A549 (cell line): ENCODE data around the gene FBXO3. TPM values are rescaled to one million over a fixed set of nuclear protein-coding genes. Genes with fewer than 3 reads are reported as not detected.

Experiments used
- ATAC-seq, 2 experiments: fragments of 200-7000 bp in 1 of 2; fragments of >200 bp in 1 of 2; cut with Nextera tagmentation in 1 of 2; cut with Tn5 transposase in 1 of 2; 3 replicates each; pipeline versions ENCODE4 v1.8.0 to v1.9.1; 2018 to 2020; ENCODE audit warnings: mild to moderate bottlenecking in 1 of 2, moderate library complexity in 1 of 2
- CTCF ChIA-PET: fragments of 300-600 bp; sonication (Branson Sonifier 250); formaldehyde crosslinking; extraction: SDS; loops from one replicate; lab custom pipeline; 2021; ENCODE audit warnings: antibody characterized with exemption, inconsistent platforms; lab: Yijun Ruan, JAX
- POLR2A ChIA-PET: fragments of 350-600 bp; formaldehyde crosslinking; extraction: SDS; loops from one replicate; lab custom pipeline; 2021; ENCODE audit warnings: antibody characterized with exemption, inconsistent platforms; lab: Yijun Ruan, JAX
- DNase-seq, 2 experiments: peaks; one replicate each; pipeline versions ENCODE4 v3.0.0 to v3.0.0-alpha.2; 2011 to 2016; ENCODE audit warnings: low read depth in 1 of 2, low spot score in 1 of 2
- FAIRE-seq: peaks from 2 replicates; lab custom pipeline; 2011; peaks lifted over from hg19 to GRCh38; lab: Jason Lieb, UNC
- H3K27ac ChIP-seq, 2 experiments: fragments of >200 bp; sonication (Bioruptor Twin); formaldehyde crosslinking; 3 replicates each; pipeline ENCODE4 v1.5.1; 2016 to 2017
- H3K4me1 ChIP-seq: fragments of >200 bp; sonication (Bioruptor Twin); formaldehyde crosslinking; 3 replicates; pipeline ENCODE4 v1.6.1; 2016
- H3K4me2 ChIP-seq: fragments of >200 bp; sonication (Bioruptor Twin); formaldehyde crosslinking; 3 replicates; pipeline ENCODE4 v1.6.1; 2016
- H3K4me3 ChIP-seq: fragments of >200 bp; sonication (Bioruptor Twin); formaldehyde crosslinking; 3 replicates; pipeline ENCODE4 v1.5.1; 2016
- H3K9me3 ChIP-seq: fragments of >200 bp; sonication (Bioruptor Twin); formaldehyde crosslinking; 3 replicates; pipeline ENCODE4 v1.6.1; 2016
- CEBPB ChIP-seq, 2 experiments: fragments of >200 bp in 1 of 2; sonication (Bioruptor Twin) in 1 of 2; formaldehyde crosslinking in 1 of 2; IDR thresholded peaks; 2 replicates each; pipeline ENCODE4 v1.6.1; 2012 to 2016
- CHD2 ChIP-seq: fragments of 150-350 bp; IDR thresholded peaks from 2 replicates; pipeline ENCODE4 v1.6.1; 2014; ENCODE audit warnings: low read length; ENCODE audit not compliant: partially characterized antibody
- CHD4 ChIP-seq: fragments of 200-600 bp; sonication (generic); IDR thresholded peaks from 2 replicates; pipeline ENCODE4 v1.6.1; 2016; ENCODE audit warnings: antibody characterized with exemption, mild to moderate bottlenecking, borderline replicate concordance
- EHF ChIP-seq: fragments of 250-450 bp; sonication (Bioruptor Pico); IDR thresholded peaks from 2 replicates; pipeline ENCODE4 v1.5.0; 2020; ENCODE audit warnings: mild to moderate bottlenecking
- FOSL2 ChIP-seq, 2 experiments: fragments of 450-650 bp in 1 of 2; fragments of >200 bp in 1 of 2; sonication (Bioruptor Twin) in 1 of 2; formaldehyde crosslinking; IDR thresholded peaks; 2 replicates each; pipeline versions ENCODE4 v1.5.0 to v1.6.1; 2016 to 2020; ENCODE audit warnings: mild to moderate bottlenecking in 1 of 2, moderate library complexity in 1 of 2
- FOXS1 ChIP-seq: fragments of 250-450 bp; sonication (Bioruptor Pico); IDR thresholded peaks from 2 replicates; pipeline ENCODE4 v1.5.0; 2020; ENCODE audit warnings: mild to moderate bottlenecking, moderate library complexity
- GATA3 ChIP-seq: IDR thresholded peaks from 2 replicates; pipeline ENCODE4 v1.6.1; 2012; ENCODE audit warnings: borderline replicate concordance
- HOXB13 ChIP-seq: fragments of 250-450 bp; sonication (Bioruptor Pico); IDR thresholded peaks from 2 replicates; pipeline ENCODE4 v1.5.0; 2020; ENCODE audit warnings: low read depth, mild to moderate bottlenecking, moderate library complexity
- HOXB5 ChIP-seq: fragments of 250-450 bp; sonication (Bioruptor Pico); IDR thresholded peaks from 2 replicates; pipeline ENCODE4 v1.5.0; 2020; ENCODE audit warnings: mild to moderate bottlenecking, moderate library complexity
- JUN ChIP-seq, 2 experiments: fragments of >200 bp; sonication (Bioruptor Twin); formaldehyde crosslinking; IDR thresholded peaks; 2 replicates in 1 of 2; 3 replicates in 1 of 2; pipeline ENCODE4 v1.6.1; 2016 to 2017
- JUNB ChIP-seq: fragments of >200 bp; sonication (Bioruptor Twin); formaldehyde crosslinking; IDR thresholded peaks from 2 replicates; pipeline ENCODE4 v1.6.1; 2016
- KDM5A ChIP-seq: fragments of 200-600 bp; sonication (generic); IDR thresholded peaks from 2 replicates; pipeline ENCODE4 v1.6.1; 2016; ENCODE audit warnings: antibody characterized with exemption, mild to moderate bottlenecking
- NFE2L2 ChIP-seq: fragments of 150-350 bp; conservative IDR thresholded peaks from 2 replicates; pipeline ENCODE4 v1.6.1; 2014; ENCODE audit warnings: low read length
- NPAS2 ChIP-seq: fragments of 250-450 bp; sonication (Bioruptor Pico); IDR thresholded peaks from 2 replicates; pipeline ENCODE4 v1.8.0; 2022; ENCODE audit warnings: mild to moderate bottlenecking, moderate library complexity, borderline replicate concordance
- POLR2A ChIP-seq: IDR thresholded peaks from 2 replicates; pipeline ENCODE4 v1.6.1; 2012; ENCODE audit warnings: mild to moderate bottlenecking, low read length
- RAD21 ChIP-seq, 2 experiments: fragments of >200 bp in 1 of 2; sonication (Bioruptor Twin) in 1 of 2; formaldehyde crosslinking in 1 of 2; IDR thresholded peaks in 1 of 2; conservative IDR thresholded peaks in 1 of 2; 2 replicates in 1 of 2; 3 replicates in 1 of 2; pipeline ENCODE4 v1.6.1; 2012 to 2018; ENCODE audit warnings: inconsistent platforms in 1 of 2
- RFX5 ChIP-seq: fragments of 450-650 bp; IDR thresholded peaks from 2 replicates; pipeline ENCODE4 v1.7.1; 2014; ENCODE audit warnings: antibody characterized with exemption, mild to moderate bottlenecking, moderate library complexity
- SMC3 ChIP-seq: fragments of >200 bp; sonication (Bioruptor Twin); formaldehyde crosslinking; IDR thresholded peaks from 3 replicates; pipeline ENCODE4 v1.6.1; 2018; ENCODE audit warnings: inconsistent platforms
- WGBS: methylation state at CpG from one replicate; pipeline ENCODE4 v1.1.6; 2017; ENCODE audit errors: missing lambda C conversion rate; 5-methylcytosine and 5-hydroxymethylcytosine counted together
- polyA plus RNA-seq, 4 experiments: library from polyadenylated mRNA; depleted of rRNA in 3 of 4; stranded (reverse); fragments of >200 nt; fragmentation: RNase III in 1 of 4; extraction: RNeasy Plus Mini Kit Qiagen cat#74134 plus additional on column Dnase treatment in 1 of 4; gene quantifications; 2 replicates in 3 of 4; 3 replicates in 1 of 4; pipeline ENCODE4 v1.2.3, GENCODE V29; 2011 to 2017
- TF ChIP-seq, protein P1 (sequence below): fragments of 450-650 bp; IDR thresholded peaks from 2 replicates; pipeline ENCODE4 v1.6.1; 2014; ENCODE audit warnings: antibody characterized with exemption
- TF ChIP-seq, protein P2 (sequence below): fragments of >200 bp; sonication (Bioruptor Twin); formaldehyde crosslinking; IDR thresholded peaks from 3 replicates; pipeline ENCODE4 v1.6.1; 2016
- TF ChIP-seq, protein P3 (sequence below): fragments of 250-450 bp; sonication (Bioruptor Pico); IDR thresholded peaks from 2 replicates; pipeline ENCODE4 v1.5.0; 2020; ENCODE audit warnings: low read depth, mild to moderate bottlenecking, moderate library complexity
- TF ChIP-seq, protein P4 (sequence below): IDR thresholded peaks from 2 replicates; pipeline ENCODE4 v1.6.1; 2012

FBXO3 gene
- polyA plus RNA-seq, 2 of the 4 experiments (the other 2 are of a cell fraction), result 22.5 to 42.6 TPM

DNA sequence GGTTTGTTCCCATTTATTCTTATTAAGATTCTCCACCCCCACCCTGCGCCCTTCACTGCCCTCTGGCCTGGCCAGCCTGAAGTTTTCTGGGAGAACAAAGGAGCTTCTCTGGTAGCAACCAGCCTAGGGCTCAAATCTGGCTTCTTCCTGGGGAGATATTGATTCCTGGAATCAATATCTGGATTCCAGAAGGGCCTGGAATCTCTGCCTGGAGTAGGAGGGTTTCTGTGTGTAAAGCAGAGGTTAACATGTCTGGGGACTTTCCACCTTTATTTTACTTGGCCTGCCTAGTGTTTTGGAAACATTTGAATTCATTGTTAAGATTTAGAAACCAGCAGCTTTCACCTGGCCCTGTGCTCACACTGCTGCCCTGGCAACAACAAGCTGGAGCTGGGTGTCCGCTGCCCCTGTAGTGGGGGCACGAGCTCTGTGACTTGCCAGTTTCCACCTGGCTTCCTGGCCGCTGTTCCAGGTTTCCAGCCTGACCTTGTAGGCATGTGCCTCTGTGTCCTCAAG lies 79.2 kb downstream of the FBXO3 start:
- Histone ChIP-seq H3K27ac (peak overlapping the region; percentile 94 to 96; a peak in 5 of 6 replicates), H3K9me3 (no peaks in the 10 kb centered on the region), H3K4me3 (no peak overlapping the region), H3K4me1 (peaks cover 55% of the 10 kb centered on the region), H3K4me2 (no peak overlapping the region)
- ChIA-PET POLR2A (interaction anchor here (0.6 to 1.5 kb wide), 2 partner anchors 41 to 152 kb away, joined by 4 to 8 read pairs; partner anchors contain the start of gene CD59), CTCF (interaction anchor here (0.8 to 3.2 kb wide), 8 partner anchors 9 to 332 kb away, joined by 3 to 16 read pairs (median 3); no protein-coding TSS in a partner anchor)
- TF ChIP-seq HOXB13 (CRISPR knock-in tag) (no peak), FOXS1 (CRISPR knock-in tag) (no peak), NFE2L2 (no peak), SMC3 (no peak), JUN (IDR thresholded peaks at IDR 0.05) (no peak), NPAS2 (CRISPR knock-in tag) (no peak), RFX5 (no peak), CHD4 (no peak)
- DNase-seq (no peak), FAIRE-seq (no peak), ATAC-seq (no peak)
- 93% methylated on average over 4 of the region's 4 CpGs for WGBS

DNA sequence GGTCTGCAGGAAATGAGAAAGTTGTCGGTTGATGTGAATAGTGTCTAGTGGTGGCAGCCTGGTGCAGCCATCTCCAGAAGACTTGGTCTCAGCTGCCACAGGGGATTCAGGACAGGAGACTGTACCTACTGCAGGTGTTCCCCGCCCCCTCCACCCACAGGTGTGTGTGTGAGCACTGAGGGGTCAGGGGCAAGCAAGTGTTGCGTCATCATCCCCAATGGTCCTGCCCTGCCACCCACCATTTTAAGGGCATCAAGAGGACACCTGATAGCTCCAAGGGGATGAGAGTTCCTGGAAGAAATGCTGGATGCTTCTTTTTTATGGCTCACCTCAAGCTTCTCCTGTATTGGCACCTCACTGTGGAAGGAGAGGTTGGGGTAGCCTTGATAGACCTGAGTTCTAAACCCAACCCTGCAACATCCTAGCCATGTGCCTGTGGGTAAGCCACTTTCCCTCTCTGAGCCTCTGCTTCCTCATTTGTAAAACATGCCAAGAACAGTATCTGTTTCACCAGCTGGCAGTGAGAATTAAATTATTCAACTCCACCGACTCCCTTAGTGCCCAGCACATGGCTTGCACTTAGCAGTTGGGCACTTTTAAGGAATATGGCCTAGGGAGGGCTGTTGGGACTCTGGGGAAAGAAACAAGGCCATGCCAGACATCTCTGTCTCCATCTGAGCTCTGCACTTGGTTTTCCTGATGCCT lies 79.8 kb downstream of the FBXO3 start:
- 90% methylated on average over 4 of the region's 4 CpGs for WGBS

DNA sequence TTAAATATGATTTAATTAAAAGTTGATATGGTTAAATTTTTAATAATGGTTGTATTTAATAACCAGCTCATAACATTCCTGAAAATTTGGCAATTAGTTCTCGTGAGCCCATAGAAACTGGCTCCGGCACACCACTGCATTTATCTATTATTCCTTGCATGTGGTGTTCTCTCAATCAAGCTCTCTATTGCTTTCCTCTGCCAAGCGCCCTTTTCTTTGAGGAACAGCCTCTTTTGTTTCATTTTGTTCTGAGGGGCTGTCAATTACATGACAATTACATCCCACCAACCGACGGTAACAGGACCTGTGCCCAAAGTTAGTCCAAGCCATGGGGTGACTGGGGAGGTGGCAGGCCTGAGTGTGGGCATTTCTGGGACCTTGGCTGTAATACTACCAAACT lies 81.8 kb downstream of the FBXO3 start:
- 48% methylated on average over 5 of the region's 5 CpGs for WGBS
- H3K4me3 ChIP-seq, result no peak overlapping the region
- ChIA-PET CTCF (interaction anchor here (0.7 to 12.6 kb wide), 8 partner anchors 8 to 329 kb away, joined by 3 to 216 read pairs (median 7); partner anchors contain the start of genes C11orf91 and CD59), POLR2A (interaction anchor here (1.2 to 4.6 kb wide), 6 partner anchors 9 to 531 kb away, joined by 4 to 74 read pairs (median 14); partner anchors contain the start of genes C11orf91, CD59 and CSTF3)
- DNase-seq (no peak), ATAC-seq (no peak), FAIRE-seq (no peak)
- TF ChIP-seq POLR2A (no peak), JUNB (peak; percentile 0; the same call in 1 of the 2 replicates)
- peaks cover 69% of the 10 kb centered on the region for H3K4me1 ChIP-seq
- H3K9me3 ChIP-seq, result peaks cover under 1% of the 10 kb centered on the region; the same call in 1 of the 3 replicates
- peak overlapping the region; percentile 94 to 96 for H3K27ac ChIP-seq
- peak overlapping the region; percentile 72 for H3K4me2 ChIP-seq

More for the DNA sequence above, 79.8 kb downstream of the FBXO3 start:
- DNase-seq (no peak), ATAC-seq (no peak), FAIRE-seq (no peak)
- peak overlapping the region; percentile 94 to 96; a peak in 5 of 6 replicates for H3K27ac ChIP-seq
- ChIA-PET POLR2A (no interaction called here), CTCF (interaction anchor here (0.9 to 3.2 kb wide), 6 partner anchors 9 to 332 kb away, joined by 3 to 16 read pairs (median 4); no protein-coding TSS in a partner anchor)
- no peaks in the 10 kb centered on the region for H3K9me3 ChIP-seq
- no peak overlapping the region for H3K4me2 ChIP-seq
- TF ChIP-seq CEBPB (IDR thresholded peaks at IDR 0.05) (peak in 1 of 2 experiments; percentile 62; a peak in 2 of 4 replicates), EHF (CRISPR knock-in tag) (no peak)
- H3K4me3 ChIP-seq, result no peak overlapping the region
- peaks cover 55% of the 10 kb centered on the region for H3K4me1 ChIP-seq

DNA sequence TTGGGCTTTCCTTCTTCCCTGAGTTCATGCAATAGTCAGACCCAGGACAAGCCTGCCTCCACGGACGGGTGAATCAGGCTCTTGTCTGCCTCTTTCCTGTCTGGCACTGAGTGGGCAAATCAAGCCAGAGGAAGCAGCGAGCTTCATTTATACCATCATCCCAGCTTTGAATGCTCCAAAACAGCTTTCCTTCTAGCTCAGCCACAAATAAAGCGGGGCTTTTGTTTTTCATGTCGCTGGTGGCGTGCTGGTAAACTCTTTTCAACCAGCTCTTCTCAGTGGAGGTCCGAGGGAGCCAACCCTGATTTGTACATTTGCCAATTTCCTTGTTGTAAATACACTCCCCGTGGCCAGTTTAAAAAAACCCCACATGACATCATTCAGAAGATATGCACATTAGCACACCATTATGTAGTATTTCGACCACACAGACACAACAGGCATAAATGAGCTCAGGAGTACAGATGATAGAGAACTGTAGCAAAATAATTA lies 82.3 kb downstream of the FBXO3 start:
- ATAC-seq (peak; percentile 61 to 62), DNase-seq (peak; percentile 69 to 94), FAIRE-seq (peak; percentile 97)
- 0% methylated on average over 9 of the region's 9 CpGs for WGBS
- Histone ChIP-seq H3K27ac (peak overlapping the region; percentile 94 to 96), H3K4me2 (peak overlapping the region; percentile 72), H3K9me3 (peaks cover 5% of the 10 kb centered on the region; the same call in 1 of the 3 replicates), H3K4me3 (no peak overlapping the region), H3K4me1 (peaks cover 69% of the 10 kb centered on the region)
- POLR2A ChIA-PET, result interaction anchor here (0.5 to 4.6 kb wide), 7 partner anchors 10 to 663 kb away, joined by 4 to 74 read pairs (median 10); partner anchors contain the start of genes C11orf91, CD59 and CSTF3
- CTCF ChIA-PET, result interaction anchor here (0.7 to 12.6 kb wide), 9 partner anchors 9 to 527 kb away, joined by 3 to 216 read pairs (median 5); partner anchors contain the start of genes C11orf91 and CD59
- TF ChIP-seq GATA3, result peak; percentile 90
- TF ChIP-seq FOXS1 (CRISPR knock-in tag), result 0 out of 2 replicates have a peak, but pooled peaks have one; percentile 29
- TF ChIP-seq KDM5A, result no peak
- TF ChIP-seq, protein P1, sequence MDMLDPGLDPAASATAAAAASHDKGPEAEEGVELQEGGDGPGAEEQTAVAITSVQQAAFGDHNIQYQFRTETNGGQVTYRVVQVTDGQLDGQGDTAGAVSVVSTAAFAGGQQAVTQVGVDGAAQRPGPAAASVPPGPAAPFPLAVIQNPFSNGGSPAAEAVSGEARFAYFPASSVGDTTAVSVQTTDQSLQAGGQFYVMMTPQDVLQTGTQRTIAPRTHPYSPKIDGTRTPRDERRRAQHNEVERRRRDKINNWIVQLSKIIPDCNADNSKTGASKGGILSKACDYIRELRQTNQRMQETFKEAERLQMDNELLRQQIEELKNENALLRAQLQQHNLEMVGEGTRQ, result peak; percentile 50
- peak; percentile 73 for TF ChIP-seq FOSL2 (IDR thresholded peaks at IDR 0.05)
- peak; percentile 82 for TF ChIP-seq FOSL2 (CRISPR knock-in tag; IDR thresholded peaks at IDR 0.05)
- TF ChIP-seq HOXB13 (CRISPR knock-in tag), result no peak
- TF ChIP-seq, protein P2, sequence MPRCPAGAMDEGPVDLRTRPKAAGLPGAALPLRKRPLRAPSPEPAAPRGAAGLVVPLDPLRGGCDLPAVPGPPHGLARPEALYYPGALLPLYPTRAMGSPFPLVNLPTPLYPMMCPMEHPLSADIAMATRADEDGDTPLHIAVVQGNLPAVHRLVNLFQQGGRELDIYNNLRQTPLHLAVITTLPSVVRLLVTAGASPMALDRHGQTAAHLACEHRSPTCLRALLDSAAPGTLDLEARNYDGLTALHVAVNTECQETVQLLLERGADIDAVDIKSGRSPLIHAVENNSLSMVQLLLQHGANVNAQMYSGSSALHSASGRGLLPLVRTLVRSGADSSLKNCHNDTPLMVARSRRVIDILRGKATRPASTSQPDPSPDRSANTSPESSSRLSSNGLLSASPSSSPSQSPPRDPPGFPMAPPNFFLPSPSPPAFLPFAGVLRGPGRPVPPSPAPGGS, result peak; percentile 60; the same call in 1 of the 3 replicates
- TF ChIP-seq CHD2, result no peak
- 0 out of 5 replicates have a peak, but pooled peaks of 1 of the 2 experiments have one; percentile 4 for TF ChIP-seq RAD21 (conservative IDR thresholded peaks at IDR 0.05 in 1 of 2, IDR thresholded peaks at IDR 0.05 in 1 of 2)
- peak; percentile 23; the same call in 1 of the 2 replicates for TF ChIP-seq HOXB5 (CRISPR knock-in tag)
- TF ChIP-seq, protein P3, sequence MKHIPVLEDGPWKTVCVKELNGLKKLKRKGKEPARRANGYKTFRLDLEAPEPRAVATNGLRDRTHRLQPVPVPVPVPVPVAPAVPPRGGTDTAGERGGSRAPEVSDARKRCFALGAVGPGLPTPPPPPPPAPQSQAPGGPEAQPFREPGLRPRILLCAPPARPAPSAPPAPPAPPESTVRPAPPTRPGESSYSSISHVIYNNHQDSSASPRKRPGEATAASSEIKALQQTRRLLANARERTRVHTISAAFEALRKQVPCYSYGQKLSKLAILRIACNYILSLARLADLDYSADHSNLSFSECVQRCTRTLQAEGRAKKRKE (CRISPR knock-in tag), result 0 out of 2 replicates have a peak, but pooled peaks have one; percentile 8
- TF ChIP-seq, protein P4, sequence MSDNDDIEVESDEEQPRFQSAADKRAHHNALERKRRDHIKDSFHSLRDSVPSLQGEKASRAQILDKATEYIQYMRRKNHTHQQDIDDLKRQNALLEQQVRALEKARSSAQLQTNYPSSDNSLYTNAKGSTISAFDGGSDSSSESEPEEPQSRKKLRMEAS, result peak; percentile 82
- TF ChIP-seq JUNB, result peak; percentile 83
